GM21737 (cell line): Measurements from ENCODE around the gene DYSF.

ENCODE experiments used
- ATAC-seq: cut with Tn5 transposase; IDR thresholded peaks from one replicate; pipeline ENCODE4 v1.9.1; 2021; ENCODE audit warnings: mild to moderate bottlenecking, moderate library complexity; ENCODE audit not compliant: unreplicated experiment

Gene DYSF

DNA sequence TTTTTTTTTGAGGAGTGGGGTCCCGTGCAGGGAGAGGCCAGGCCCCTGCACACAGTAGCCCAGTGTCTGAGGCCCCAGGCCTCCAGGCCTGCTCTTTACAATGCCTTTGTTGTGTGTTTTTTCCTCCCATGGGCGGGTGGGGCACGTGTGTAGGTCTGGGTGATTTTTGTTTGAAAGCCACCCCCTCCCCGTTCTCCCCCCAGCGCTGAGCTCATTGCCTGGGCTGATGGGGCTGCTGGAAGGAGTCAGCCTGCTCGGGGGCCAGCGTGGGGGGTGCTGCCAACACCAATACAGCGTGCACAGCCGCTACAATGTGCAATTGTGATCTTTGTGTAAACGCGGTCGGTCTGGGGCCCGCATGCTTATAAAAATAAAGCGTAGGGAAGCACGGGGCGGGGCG, 142.7 kb downstream of the DYSF start:
- no peak for ATAC-seq

DNA sequence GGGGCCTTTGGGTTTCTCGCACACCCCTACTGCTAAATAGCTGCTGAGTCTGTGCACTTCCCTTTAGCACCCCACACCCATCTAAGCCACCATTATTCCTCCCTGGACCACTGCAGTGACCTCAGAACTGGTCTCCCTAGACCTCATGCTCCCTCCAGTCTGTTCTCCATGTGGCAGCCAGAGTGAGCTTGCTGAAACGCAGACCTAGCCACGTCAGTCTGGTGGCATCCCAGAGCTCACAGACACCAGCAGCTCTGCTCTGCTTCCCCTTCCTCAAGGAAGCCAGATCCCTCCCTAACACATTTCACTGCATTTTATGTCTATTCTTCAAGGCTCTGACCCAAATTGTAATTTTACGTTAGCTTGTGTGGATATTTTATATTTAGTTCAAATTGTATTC, 144.4 kb downstream of the DYSF start:
- no peak for ATAC-seq

DNA sequence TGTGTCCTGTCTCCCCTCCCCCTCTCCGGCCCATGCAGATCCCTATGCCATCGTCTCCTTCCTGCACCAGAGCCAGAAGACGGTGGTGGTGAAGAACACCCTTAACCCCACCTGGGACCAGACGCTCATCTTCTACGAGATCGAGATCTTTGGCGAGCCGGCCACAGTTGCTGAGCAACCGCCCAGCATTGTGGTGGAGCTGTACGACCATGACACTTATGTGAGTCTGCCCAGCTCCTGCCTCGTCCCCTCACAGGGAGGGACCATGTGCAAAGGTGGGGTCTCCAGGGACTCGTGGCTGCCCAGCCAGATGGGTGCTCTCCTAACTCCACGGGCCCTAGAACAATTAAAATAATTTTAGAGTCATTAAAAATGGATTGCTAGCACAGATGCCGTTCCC, 145.2 kb downstream of the DYSF start:
- ATAC-seq, result no peak

DNA sequence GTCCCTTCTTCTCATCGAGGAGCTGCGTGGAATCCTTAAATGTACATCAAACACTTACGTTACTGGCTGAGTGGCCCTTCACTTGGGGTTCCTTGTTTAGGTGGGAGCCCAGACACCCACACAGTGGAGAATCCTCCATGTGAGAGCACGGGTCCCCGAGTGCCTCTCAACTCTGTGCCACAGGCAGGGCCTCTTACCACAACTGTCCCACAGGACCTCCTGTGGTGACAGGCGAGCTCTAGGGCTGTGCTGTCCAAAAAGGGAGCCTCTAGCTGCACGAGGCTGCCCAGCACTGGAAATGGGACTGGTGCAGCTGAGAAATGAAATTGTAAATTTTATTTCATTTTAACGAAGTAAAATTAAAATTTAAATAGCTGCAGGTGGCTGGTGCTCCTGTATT, 145.7 kb downstream of the DYSF start:
- ATAC-seq, result no peak

DNA sequence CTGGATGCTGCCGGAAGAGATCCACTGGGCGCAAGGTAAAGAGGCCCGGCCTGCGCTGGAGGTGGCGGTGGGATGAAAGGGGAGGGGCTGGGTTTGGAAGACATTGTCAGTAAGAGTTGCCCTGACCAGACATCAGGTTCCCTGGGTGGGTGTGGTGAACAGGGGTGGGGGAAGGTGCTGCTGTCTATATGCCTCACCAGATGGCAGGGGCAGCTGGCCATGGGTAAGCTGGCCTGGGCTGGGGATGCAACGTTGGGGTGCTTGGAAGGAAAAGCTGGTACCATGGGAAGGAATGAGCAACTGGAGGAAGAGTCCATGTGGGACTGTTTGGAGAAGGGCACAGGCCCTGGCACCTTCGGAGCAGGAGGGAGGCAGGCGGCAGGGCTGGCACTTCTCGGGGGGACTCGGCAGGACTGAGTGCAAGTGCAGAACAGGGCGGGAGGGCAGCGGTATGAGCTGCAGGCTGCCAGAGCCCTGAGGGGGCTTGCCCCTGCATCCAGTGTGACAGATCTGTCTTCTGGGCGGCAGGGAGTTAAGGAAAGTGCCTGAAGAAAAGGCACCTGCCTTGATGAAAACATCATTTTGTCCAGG, 146.4 kb downstream of the DYSF start:
- no peak for ATAC-seq

DNA sequence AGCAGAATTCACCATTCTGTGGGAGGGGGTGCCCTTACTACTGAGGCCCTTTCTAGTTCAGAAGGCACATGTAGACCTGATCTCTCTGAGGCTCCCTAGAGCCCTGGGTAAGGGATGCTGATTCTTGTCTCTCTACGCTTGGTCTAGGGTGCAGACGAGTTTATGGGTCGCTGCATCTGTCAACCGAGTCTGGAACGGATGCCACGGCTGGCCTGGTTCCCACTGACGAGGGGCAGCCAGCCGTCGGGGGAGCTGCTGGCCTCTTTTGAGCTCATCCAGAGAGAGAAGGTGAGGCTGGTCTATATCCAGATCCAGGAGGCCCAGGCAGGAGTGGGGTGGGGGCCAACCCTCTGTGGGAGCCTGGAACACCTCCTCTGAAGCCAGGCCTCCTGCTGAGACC, 147.2 kb downstream of the DYSF start:
- ATAC-seq, result no peak

DNA sequence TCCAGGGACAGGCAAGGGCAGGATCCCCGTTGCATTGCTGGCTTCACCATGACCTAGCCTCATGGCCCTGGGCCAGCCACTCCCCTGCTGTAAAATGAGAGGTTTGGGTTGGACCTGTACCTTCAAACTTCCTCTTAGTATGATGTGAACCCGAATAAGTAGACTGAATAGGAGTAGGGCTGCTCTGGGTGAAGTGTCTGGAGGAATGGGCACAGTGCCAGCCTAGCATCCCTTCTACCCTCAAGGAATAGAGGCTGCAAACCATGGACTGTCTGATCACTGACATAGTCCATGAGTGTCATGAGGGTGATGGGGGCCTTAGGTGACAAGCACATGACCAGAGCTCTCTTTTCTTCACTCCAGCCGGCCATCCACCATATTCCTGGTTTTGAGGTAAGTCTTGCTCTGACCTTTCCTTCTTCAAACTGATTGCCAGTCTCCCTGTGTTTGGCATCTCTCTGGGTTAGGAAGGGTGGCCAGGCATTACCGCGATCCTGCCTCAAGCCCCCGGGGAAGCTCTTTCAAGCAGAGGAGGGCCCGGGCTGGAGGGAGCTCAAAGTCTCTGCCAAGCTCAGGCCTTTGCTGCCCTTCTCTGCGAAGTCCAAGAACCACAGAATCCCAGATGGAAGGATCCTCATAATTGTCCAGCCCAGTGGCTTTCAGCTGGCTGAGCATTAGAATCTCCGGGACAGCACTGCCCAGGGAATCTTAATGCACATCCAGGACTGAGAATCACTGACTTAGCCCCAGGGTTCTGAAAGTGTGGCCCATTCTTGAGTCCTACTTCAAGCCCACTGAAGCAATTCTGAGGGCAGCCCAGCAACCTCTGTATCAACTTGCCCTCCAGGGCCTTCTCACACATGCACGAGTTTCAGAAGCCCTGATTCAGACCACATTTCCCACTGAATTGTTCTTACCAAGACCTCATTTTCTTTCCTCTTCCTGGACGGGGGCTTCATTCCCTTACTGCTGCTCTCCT, 148.1 kb downstream of the DYSF start:
- no peak for ATAC-seq

DNA sequence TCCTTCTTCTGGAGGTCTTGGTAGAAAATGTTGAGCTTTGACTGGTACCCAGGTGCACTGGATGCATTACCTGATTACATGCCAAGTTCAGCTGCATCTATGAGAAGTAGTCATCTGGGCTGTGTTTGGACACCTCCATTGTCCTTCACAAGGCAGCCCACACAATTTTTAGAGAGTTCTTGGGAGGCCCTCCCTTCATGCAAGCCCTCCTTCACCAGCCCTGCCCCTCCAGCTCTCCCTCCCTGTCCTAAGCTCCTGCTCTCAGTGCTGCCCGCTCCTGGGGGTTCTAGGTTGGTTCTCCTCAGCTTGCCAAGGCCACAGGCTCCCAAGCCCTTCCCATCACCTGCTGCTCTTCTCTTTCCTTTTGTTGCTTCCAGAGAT, 148.7 kb downstream of the DYSF start:
- ATAC-seq, result no peak

DNA sequence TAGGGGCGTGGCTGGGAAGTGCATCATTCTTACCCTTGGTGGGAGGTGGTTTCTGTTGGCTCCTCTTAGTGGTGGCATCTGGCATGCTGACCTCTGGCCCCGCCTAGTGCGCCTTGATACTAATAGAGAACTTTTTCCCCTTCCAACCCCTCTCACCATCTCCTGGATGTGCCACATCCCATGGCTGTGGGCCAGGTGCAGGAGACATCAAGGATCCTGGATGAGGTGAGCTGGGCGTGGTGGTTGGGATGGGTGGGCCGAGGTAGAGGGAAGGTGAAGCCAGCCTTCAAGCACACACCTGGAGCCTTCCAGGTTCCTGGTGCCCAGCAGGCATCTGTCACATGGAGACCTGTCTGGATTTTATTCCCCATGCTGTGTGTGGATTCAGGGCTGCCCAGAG, 149.2 kb downstream of the DYSF start:
- no peak for ATAC-seq

DNA sequence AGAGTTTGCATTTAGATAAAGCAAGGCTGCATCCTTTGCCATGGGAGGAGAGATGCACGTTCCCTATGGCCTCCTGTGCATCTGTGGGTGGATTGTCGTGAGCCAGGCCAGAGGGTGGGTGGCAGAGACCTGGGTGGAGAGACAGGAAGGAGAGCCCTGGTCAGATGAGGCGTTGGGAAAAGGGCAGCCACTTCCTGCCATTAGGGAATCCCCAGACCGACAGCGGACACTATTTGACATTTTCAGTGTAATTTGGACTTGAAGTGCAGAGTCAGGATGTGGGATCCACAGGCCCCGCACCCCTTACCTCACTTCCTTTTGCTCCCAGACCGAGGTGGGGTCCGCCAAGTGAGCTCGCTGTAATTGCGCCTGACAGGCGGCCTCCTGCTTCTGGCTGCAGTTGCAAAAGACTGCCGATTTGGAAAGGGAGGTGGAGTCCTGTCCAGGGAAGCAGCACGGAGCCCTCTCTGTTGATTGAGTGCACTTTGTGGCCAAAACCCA, 150.0 kb downstream of the DYSF start:
- no peak for ATAC-seq

DNA sequence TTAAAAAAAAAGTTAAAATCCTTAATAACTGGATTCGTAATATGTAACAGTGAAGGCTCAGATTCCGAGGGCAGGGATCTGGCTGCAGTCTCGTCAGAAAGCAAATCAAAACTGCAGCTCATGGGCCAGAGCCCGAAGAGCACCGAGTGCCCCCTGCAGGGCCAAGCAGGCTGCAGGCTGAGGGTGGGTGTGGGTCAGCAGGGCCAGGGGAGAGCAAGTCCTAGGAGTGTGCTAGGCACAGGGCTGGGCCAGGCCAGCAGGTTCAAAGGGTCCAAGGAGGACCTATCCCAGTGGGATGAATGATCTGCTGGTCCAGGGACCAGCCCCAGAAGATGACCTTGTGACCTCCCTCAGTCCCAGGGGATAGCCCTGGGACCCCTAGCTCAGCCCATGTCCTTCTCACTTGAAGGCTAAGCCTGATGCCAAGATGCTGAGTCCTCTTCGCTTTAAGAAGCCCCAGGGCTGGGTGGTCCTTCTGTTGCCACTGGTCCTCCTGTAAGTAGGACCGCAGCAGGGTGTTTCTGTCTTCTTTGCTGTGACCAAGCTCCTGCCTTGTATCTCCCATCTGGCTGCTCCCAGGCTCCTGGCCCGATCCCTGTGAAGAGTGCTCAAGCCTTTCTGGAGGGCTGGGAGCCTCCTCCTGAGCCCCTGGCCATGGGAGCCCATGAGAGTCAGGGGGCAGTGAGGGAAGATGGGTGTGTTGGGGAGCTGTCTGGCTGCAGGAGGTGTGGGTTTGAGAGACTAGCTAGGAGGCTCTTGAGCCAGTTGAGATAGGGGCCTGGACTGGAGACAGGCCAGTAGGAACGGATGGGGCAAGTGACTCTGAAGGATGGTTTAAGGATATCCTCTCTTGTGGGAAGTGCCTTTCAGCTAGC, 150.7 kb downstream of the DYSF start:
- no peak for ATAC-seq

DNA sequence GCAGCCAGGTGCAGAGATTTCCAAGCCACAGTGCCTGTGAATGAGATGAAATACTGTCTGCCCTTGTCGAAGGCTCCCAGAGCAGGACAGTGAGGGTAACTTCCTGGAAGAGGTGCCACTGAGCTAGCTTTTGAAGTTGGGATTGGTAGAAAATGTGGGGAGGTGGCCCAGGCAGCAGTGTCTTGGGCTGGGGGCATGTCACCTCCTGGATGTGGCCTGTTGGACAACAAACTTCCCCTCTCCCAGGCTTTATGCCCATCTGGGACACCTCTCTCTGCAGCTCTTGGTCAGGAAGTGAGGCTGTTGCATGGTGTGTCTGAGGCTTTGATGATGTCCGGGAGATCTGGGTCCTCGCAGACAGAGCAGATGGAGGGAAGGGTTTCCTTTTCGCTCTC, 151.4 kb downstream of the DYSF start:
- no peak for ATAC-seq

DNA sequence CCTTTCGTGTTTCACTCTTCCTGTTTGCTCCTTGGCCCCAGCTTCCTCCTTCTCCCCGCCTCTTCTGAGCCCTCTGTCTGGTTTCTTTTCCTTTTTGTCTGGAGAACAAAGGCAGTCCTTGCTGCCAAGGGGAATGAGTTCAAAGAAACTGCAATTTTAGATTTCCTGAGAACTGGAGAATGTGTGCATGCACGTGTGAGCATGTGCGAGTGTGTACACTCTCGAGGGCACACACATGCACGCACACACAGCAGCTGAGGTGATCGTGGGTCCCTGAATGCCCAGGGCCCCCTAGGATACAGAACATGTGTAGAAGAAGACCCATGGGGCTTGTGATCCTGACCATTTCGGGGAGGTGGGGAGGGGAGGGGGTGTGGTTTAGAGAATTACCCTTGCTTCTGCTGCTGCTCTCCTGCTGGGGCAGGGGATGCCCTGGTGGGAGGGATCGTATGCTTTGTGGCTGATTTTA, 151.8 kb downstream of the DYSF start:
- ATAC-seq, result no peak

DNA sequence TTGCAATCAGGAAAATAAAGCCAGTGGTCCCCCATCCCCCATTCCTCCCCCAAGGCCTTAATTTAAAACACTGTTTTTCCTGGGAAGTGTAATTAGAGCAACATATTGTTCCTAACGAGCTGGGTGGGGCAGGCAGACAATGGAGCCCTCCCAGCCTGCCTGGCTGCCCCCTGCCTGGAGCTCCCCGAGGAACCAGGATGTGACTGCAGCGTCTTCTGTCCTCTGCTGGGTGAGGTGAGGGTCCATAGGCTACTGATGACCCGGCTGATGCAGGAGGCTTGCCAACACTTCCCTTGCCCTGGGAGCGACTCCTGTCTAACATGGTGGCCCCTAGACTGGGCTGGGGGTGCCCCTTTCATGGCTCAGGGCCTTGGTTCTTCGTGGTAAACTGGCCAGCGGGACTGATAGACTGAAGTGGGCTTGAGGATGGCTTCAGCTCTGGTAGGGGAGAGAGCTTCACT, 152.4 kb downstream of the DYSF start:
- ATAC-seq, result no peak

DNA sequence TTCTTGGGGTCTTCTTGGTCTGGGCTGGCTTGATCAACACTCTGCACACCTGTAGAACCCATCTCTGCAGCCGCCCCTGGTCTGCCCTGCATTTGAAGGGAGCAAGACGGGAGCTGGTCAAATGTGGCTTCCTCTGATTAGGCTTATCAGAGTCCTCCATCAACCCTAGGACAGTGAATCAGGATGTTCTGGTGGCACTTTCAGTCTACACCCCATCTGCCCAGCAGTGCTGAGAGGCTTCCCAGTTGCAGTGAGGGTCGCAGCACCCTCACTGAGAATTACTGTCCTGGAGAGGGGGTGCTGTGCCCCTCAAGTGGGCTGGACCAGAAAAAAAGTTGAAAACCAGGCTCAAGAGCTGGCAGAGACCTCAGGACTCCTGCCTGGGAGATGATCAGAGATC, 152.9 kb downstream of the DYSF start:
- ATAC-seq, result no peak

DNA sequence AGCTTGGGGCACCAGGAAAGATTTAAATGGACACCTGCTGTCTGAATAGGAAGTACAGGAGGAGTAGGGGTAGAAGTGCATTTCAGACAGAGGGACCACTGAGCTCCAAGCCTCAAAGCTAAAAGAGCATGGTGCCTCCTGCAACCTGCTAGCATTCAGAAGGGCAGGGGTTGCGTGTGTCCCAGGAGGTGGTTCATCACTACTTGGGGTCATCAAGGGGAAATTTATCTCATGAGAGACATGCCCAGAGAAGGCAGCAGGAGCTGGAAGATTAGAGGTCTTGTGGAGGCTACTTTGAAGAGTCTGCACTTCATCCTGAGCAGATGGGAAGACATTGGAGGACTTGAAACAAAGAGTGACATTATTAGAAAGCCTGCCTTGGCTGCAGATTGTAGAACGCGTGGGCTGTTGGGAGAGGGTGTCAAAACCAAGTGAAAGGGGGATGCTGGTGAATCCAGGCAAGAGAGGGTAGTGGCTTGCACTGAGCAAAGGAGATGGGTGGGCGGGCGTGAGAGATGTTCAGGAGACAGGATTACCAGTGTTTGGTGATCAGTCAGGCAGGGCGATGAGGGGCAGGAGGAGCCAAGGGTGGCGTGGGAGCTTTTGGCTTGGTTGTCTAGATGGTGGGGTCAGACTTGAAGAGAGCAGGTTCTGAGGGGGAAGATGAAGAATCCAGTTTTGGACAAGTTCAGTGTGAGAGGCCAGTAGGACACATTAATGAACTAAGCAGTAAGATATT, 154.0 kb downstream of the DYSF start:
- ATAC-seq, result no peak

DNA sequence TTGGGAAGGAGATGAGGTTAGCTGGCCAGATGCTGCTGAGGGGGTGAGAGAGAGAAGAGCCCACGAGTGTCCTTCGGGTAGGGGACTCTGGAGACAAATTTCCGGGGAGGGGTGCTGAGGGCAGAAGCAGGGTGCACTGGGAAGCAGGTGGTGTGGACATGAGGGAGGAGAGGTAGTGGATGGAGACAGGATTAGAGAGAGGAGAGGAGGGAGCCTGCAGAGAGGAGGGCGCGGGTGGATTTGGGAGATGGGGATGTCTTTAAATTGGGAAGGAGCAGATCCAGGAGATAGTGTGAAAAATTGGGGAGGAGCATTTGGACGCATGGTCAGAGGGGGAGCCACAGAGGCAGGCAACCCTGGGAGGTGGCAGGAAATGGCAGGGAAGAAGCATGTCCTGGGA, 154.7 kb downstream of the DYSF start:
- no peak for ATAC-seq

DNA sequence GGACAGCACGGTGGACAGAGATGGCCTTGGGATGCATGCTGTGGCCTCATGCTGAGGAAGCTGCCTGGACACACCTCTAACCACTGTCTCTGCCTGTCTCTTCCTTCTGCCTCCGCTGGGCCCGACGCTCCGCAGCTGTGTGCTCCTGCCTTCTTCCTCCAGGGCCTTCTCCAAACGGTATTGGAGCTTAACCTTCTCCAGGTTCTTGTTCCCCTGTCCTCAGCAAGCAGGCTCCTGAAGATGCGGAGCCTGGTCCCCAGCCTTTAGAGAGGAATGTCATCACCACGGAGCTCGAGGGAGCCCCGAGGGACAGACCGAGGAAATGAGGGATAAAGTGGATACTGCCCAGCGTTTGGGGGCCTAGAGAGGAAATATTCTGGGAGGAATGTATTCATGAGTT, 155.1 kb downstream of the DYSF start:
- no peak for ATAC-seq

DNA sequence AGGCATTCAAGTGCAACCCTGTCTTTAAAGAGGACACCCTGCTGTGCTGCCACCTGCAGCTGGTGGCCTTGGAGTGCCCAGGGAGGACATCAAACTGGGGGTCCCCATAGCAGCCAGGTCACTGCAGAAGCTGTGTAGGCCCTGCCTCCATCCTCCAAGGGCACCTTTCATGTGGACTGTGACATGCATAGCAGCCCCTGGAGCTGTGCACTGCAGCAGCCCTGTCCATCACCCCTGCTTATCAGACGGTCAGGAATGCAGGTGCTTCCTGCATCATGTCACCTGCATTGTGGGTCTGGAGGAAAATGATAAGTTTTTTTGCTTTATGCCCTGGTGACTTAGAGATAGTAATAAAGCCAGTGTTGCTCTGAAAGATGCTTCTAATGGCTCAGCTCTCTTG, 155.7 kb downstream of the DYSF start:
- no peak for ATAC-seq

DNA sequence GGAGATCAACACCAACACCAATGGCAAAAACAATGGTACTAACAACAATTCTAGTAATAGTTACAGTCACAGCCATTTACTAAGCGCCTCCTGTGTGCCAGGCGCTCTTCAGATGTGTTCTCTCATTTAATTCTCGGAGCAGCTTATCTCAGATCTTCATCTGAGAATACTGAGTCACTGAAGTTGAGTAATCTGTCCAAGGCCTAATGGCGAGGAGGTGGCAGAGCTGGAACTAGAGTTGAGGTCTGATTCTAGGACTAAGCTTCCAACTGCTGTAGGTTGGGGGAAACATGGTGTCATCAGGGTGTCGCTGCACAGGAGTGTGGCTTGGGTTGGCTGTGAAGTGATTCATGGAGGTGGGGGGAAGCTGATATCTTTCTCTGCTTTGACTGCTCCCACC, 156.1 kb downstream of the DYSF start:
- ATAC-seq, result no peak
